ENCODE results near the gene IL34.
"Not testable (repeated sequence)": the region's sequence is repeated elsewhere in the genome, so short reads cannot be mapped to it uniquely, and the experiment has no call there.

Gene IL34

GRCh38 chr16:70659546-70659945, 13.2 kb downstream of the IL34 start:
- no peak for DNase-seq (ENCODE audit: low read depth)

GRCh38 chr16:70659953-70660671, 13.8 kb downstream of the IL34 start:
- DNase-seq (ENCODE audit: low read depth): no peak

GRCh38 chr16:70660672-70661350, 14.5 kb downstream of the IL34 start:
- no peak for DNase-seq (ENCODE audit: low read depth)

GRCh38 chr16:70661534-70661917, 15.2 kb downstream of the IL34 start:
- DNase-seq (ENCODE audit: low read depth): no peak

- no peak for DNase-seq (ENCODE audit: low read depth)
Observed at GRCh38 chr16:70661918-70662641, 15.7 kb downstream of the IL34 start.

- DNase-seq (ENCODE audit: low read depth): no peak
Observed at GRCh38 chr16:70662991-70663523, 16.7 kb downstream of the IL34 start.

GRCh38 chr16:70663524-70664324, 17.4 kb downstream of the IL34 start:
- DNase-seq (ENCODE audit: low read depth): no peak

- no peak for DNase-seq (ENCODE audit: low read depth)
Observed at GRCh38 chr16:70664325-70665112, 18.2 kb downstream of the IL34 start.

- no peak for DNase-seq (ENCODE audit: low read depth)
Observed at GRCh38 chr16:70665113-70665694, 18.8 kb downstream of the IL34 start.

- DNase-seq (ENCODE audit: low read depth): no peak
Observed at GRCh38 chr16:70665806-70666735, 19.7 kb downstream of the IL34 start.

GRCh38 chr16:70670175-70670574, 23.8 kb downstream of the IL34 start:
- DNase-seq (ENCODE audit: low read depth): no peak

GRCh38 chr16:70670938-70671337, 24.6 kb downstream of the IL34 start:
- not testable (repeated sequence) for DNase-seq (ENCODE audit: low read depth)

GRCh38 chr16:70674221-70675014, 28.1 kb downstream of the IL34 start:
- DNase-seq (ENCODE audit: low read depth): no peak

- no peak for DNase-seq (ENCODE audit: low read depth)
Observed at GRCh38 chr16:70675851-70676513, 29.6 kb downstream of the IL34 start.

- DNase-seq (ENCODE audit: low read depth): no peak
Observed at GRCh38 chr16:70676675-70677498, 30.5 kb downstream of the IL34 start.

- DNase-seq (ENCODE audit: low read depth): no peak
Observed at GRCh38 chr16:70677499-70678120, 31.3 kb downstream of the IL34 start.
